GM19438 (cell line): ENCODE measurements around the gene CCL7.

Experiments used
- ATAC-seq: cut with Tn5 transposase; IDR thresholded peaks from one replicate; pipeline ENCODE4 v1.9.1; 2021; ENCODE audit warnings: low read depth; ENCODE audit not compliant: unreplicated experiment

The CCL7 gene

DNA sequence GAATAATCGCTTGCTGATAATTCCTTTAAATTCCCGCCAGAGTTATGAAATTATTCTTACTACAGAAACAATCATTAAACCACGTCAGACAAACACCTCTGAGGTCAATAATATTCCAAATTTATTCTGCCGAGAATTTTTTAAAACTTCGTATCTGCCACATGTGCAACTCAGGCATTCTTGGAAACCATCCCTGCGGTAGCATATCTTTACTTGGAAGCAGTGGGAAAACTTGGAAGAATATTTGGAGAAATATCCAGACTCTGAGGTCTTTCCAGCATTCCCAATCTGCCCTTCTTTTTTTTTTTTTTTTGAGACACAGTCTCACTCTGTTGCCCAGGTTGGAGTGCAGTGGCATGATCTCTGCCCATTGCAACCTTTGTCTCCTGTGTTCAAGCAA lies 13.6 kb downstream of the CCL7 start:
- no peak for ATAC-seq

- no peak for ATAC-seq
These were observed 15.3 kb downstream of the CCL7 start, which contains the start of gene CCL11 for GRCh38 chr17:34285286-34285792. CCL11 (plus strand) TSS chr17:34285742; CDS start chr17:34285809, 67 bp downstream.

GRCh38 chr17:34287875-34288274 lies 17.9 kb downstream of the CCL7 start:
- ATAC-seq: no peak

GRCh38 chr17:34290586-34290985 lies 20.6 kb downstream of the CCL7 start:
- no peak for ATAC-seq

DNA sequence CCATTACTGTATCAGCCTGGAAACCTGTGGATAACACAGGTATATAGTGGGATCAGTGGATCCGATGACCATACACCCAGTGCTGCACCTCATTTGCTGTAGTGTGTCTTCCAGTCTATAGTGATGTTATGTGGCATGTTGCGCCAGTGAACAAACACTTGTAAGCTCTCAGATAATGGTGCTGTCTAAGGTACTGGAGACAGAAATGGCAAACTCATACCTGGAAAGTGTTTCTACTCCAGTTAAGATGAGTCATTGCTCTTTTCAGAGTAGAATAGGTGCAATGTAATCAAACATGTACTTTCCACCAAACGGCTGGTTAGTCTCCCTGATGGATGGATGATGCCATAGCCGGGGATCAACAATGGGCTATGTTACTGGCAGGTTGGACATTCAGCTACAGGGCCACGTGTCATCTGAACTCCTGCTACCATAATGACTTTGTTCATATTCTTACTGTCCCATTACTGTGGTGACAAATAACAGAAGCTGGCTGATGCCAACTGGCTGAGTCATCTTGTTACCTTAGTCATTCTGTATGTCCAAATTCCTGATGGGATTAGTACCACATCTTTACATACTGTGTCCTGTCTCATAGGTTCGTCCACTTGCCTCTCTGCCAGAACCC lies 21.8 kb downstream of the CCL7 start:
- no peak for ATAC-seq

GRCh38 chr17:34299027-34299426 lies 29.0 kb downstream of the CCL7 start:
- ATAC-seq: no peak

- no peak for ATAC-seq
These were observed 30.0 kb downstream of the CCL7 start for GRCh38 chr17:34299956-34300577.

DNA sequence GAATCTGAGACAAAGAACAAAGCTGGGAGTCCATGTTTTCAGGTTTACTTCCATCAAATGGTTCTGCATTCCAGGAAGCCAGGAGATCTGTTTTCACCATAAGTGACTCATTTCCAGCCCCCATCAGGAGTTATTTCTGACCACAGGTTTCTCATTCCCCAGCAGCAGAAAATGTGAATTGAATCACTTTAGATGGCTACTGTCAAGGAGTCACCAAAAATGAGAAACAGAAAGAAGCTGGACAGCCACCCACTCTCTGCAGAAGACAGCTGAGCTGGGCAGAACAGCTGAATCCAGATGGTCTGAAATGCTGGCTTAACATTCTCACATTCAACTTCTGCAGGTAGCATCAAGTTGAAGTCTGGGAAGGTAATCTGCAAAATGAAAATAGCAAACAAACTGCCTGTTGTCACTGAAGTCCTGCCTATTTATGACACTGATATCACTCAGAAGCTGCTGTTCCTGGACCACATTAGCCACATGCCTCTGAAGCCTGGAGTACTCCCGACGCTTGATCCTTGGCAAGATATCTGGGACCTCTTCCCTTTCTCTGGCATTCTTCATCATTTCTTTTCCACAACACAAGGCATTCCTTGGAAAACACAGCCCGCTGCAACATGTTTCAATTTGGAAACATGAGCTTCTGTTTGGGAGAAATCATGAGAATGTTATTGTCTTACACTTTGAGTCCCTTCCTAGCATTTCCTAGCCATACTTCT lies 30.8 kb downstream of the CCL7 start:
- no peak for ATAC-seq

DNA sequence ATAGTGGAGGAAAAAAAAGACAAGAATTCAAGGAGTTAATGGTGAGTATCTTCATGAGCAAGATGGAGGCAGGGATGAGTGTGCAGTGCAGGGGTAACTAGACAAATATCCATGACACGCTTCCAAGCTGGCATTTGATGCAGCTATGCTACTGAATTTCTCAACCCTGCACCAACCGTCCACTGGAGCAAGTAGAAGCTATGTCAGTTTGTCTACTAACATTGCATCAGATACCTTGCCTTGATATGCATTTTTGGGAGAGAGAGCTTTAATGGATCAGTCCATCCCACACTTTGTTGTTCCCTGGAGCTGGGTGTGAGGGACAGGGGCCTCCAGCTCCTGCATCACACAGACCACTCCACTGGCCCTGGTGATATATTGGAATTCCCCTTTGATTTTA lies 32.0 kb downstream of the CCL7 start:
- no peak for ATAC-seq

- no peak for ATAC-seq
These were observed 32.6 kb downstream of the CCL7 start for GRCh38 chr17:34302636-34303035.

GRCh38 chr17:34303606-34304005 lies 33.6 kb downstream of the CCL7 start:
- no peak for ATAC-seq

GRCh38 chr17:34305061-34305460 lies 35.0 kb downstream of the CCL7 start:
- ATAC-seq: no peak

GRCh38 chr17:34305606-34306005 lies 35.6 kb downstream of the CCL7 start:
- no peak for ATAC-seq

GRCh38 chr17:34306466-34306865 lies 36.4 kb downstream of the CCL7 start:
- no peak for ATAC-seq

GRCh38 chr17:34307110-34307509 lies 37.1 kb downstream of the CCL7 start:
- no peak for ATAC-seq

DNA sequence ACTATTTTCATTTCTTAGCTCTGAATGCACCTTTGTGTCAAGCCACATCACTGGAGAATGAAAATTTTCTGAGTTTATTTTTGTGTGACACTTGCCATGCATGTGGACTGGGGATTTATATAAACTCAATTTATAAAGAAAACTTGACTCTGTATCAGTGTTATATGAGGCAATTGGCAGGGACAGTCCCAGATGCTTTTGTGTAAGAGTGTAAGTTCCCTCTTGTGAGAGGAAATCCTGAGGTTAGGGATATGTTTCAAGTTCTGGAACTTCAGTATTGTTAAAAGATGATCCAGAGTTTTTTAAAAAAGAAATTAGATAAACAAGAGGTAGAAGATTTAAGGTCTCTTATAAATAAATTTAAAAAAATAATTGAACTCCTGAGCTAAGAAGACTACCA lies 38.4 kb downstream of the CCL7 start:
- ATAC-seq: no peak

DNA sequence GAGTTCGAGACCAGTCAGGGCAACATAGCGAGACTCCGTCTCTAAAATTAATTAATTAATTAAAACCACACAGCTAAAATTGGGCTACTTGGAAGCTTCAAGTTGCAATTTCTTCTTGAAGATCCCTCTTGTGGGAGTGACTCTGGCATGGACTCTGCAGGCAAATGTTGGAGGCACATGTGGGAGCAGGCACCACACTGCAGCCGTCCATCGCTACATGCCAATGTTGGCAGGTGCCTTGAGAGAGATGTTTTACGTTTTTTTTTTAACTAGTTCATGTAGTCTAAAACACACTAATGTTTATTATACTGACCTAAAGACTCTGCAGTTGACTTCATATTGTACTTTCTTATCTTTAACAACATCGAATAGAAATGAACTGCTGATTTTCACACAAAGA lies 41.3 kb downstream of the CCL7 start:
- no peak for ATAC-seq

- ATAC-seq: no peak
These were observed 42.1 kb downstream of the CCL7 start for GRCh38 chr17:34312080-34312479.

GRCh38 chr17:34313164-34313563 lies 43.1 kb downstream of the CCL7 start:
- no peak for ATAC-seq

- no peak for ATAC-seq
These were observed 44.3 kb downstream of the CCL7 start for GRCh38 chr17:34314279-34314678.

- ATAC-seq: no peak
These were observed 48.5 kb downstream of the CCL7 start for GRCh38 chr17:34318474-34318873.

DNA sequence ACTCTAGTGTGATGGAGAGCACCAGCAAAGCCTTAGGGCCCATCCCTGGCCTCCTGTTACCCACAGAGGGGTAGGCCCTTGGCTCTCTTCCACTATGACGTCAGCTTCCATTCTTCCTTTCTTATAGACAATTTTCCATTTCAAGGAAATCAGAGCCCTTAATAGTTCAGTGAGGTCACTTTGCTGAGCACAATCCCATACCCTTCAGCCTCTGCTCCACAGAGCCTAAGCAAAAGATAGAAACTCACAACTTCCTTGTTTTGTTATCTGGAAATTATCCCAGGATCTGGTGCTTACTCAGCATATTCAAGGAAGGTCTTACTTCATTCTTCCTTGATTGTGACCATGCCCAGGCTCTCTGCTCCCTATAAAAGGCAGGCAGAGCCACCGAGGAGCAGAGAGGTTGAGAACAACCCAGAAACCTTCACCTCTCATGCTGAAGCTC lies 49.0 kb downstream of the CCL7 start, which contains the start of gene CCL8:
Gene CCL8 (plus strand): TSS at position 397 of the 445 bp plus-strand sequence. CDS start 67 bp downstream, outside the sequence.
- ATAC-seq: no peak
